HCT116 (cell line): Measurements from ENCODE around the gene ASB3. TPM values are rescaled to one million over a fixed set of nuclear protein-coding genes. Genes with fewer than 3 reads are reported as not detected.

Source experiments
- ATAC-seq: fragments of 200-7000 bp; cut with Tn5 transposase; 2 replicates; pipeline ENCODE4 v1.9.1; 2020; ENCODE audit warnings: mild to moderate bottlenecking, moderate library complexity
- BruUV-seq: library from RNA; stranded (reverse); fragments of 400-500 nt; replicated peaks from 2 replicates; lab custom pipeline; 2021; lab: Mats Ljungman, UMichigan
- CTCF ChIA-PET: fragments of 300-600 bp; sonication (Branson Sonifier 250); formaldehyde crosslinking; loops from one replicate; lab custom pipeline; 2021; ENCODE audit warnings: antibody characterized with exemption; lab: Charles Lee
- POLR2A ChIA-PET: fragments of 300-600, 350-600 bp; sonication (Branson Sonifier 250); formaldehyde crosslinking; loops from one replicate; lab custom pipeline; 2021; ENCODE audit warnings: antibody characterized with exemption; lab: Charles Lee
- RAD21 ChIA-PET, 2 experiments: fragments of 300-600 bp; sonication (Branson Sonifier 250); formaldehyde crosslinking; loops; one replicate each; lab custom pipeline; 2023; ENCODE audit warnings: low total read pairs in 2 of 2; ENCODE audit not compliant: uncharacterized antibody in 2 of 2, unreplicated experiment in 2 of 2, low non-redundant PET in 1 of 2; lab: Charles Lee
- DNase-seq: peaks from one replicate; pipeline ENCODE4 v3.0.0-alpha.2; 2010; ENCODE audit warnings: low read depth, low spot score
- H2AFZ ChIP-seq: fragments of 200-600 bp; shearing (Covaris generic), sonication (generic); 2 replicates; pipeline ENCODE4 v1.6.1; 2017; ENCODE audit warnings: low read depth, mixed run types, mixed read lengths, antibody characterized with exemption, low read length; ENCODE audit not compliant: poor library complexity, severe bottlenecking
- H3K27ac ChIP-seq: 2 replicates; pipeline ENCODE4 v1.5.1; 2012; ENCODE audit warnings: low read depth, low read length
- H3K27me3 ChIP-seq: fragments of 200-600 bp; sonication (generic); 2 replicates; pipeline ENCODE4 v1.6.1; 2016; ENCODE audit warnings: mixed run types, low read length, mixed read lengths; ENCODE audit not compliant: insufficient read depth
- H3K36me3 ChIP-seq, 2 experiments: fragments of 200-500 bp in 1 of 2; fragments of 200-600 bp in 1 of 2; sonication (Bioruptor generic) in 1 of 2; sonication (generic) in 1 of 2; 2 replicates each; pipeline versions ENCODE4 v1.5.1 to v1.6.1; 2014 to 2016; ENCODE audit warnings: low read length in 2 of 2, inconsistent platforms in 1 of 2, mixed read lengths in 1 of 2, mixed run types in 1 of 2; ENCODE audit not compliant: insufficient read depth in 2 of 2, control insufficient read depth in 1 of 2
- H3K4me1 ChIP-seq, 2 experiments: fragments of 200-600 bp in 1 of 2; sonication (generic) in 1 of 2; 2 replicates each; pipeline versions ENCODE4 v1.5.1 to v1.6.1; 2012 to 2017; ENCODE audit warnings: low read length in 2 of 2, inconsistent platforms in 1 of 2, mild to moderate bottlenecking in 1 of 2, mixed read lengths in 1 of 2, mixed run types in 1 of 2, moderate library complexity in 1 of 2; ENCODE audit not compliant: insufficient read depth in 2 of 2, control insufficient read depth in 1 of 2
- H3K4me2 ChIP-seq: fragments of 200-600 bp; sonication (generic); 2 replicates; pipeline ENCODE4 v1.6.1; 2017; ENCODE audit warnings: mixed run types, low read length, mixed read lengths
- H3K4me3 ChIP-seq, 2 experiments: fragments of 200-600 bp in 1 of 2; sonication (generic) in 1 of 2; replicated peaks in 1 of 2; 2 replicates each; pipeline ENCODE4 v1.5.1; 2011 to 2016; ENCODE audit warnings: low read length in 2 of 2, control low read depth in 1 of 2, low read depth in 1 of 2, mild to moderate bottlenecking in 1 of 2, mixed read lengths in 1 of 2, mixed run types in 1 of 2
- H3K79me2 ChIP-seq: fragments of 200-600 bp; sonication (generic); 2 replicates; pipeline ENCODE4 v1.6.1; 2017; ENCODE audit warnings: mild to moderate bottlenecking, mixed run types, low read length, moderate library complexity, mixed read lengths; ENCODE audit not compliant: insufficient read depth
- H3K9ac ChIP-seq: fragments of 200-600 bp; sonication (generic); 2 replicates; pipeline ENCODE4 v1.6.1; 2016; ENCODE audit warnings: low read length, mixed read lengths
- H3K9me2 ChIP-seq: fragments of 200-600 bp; sonication (generic), shearing (Covaris generic); 2 replicates; pipeline ENCODE4 v1.6.1; 2017; ENCODE audit warnings: mixed run types, mild to moderate bottlenecking, moderate library complexity; ENCODE audit not compliant: insufficient read depth
- H3K9me3 ChIP-seq, 2 experiments: fragments of 200-500 bp in 1 of 2; fragments of 200-600 bp in 1 of 2; sonication (Bioruptor generic) in 1 of 2; sonication (generic) in 1 of 2; 2 replicates each; pipeline ENCODE4 v1.6.1; 2014 to 2017; ENCODE audit warnings: low read length in 2 of 2, mixed read lengths in 2 of 2, inconsistent platforms in 1 of 2, low read depth in 1 of 2, mild to moderate bottlenecking in 1 of 2, mixed run types in 1 of 2, moderate library complexity in 1 of 2; ENCODE audit not compliant: control insufficient read depth in 1 of 2, insufficient read depth in 1 of 2
- H4K20me1 ChIP-seq: fragments of 200-600 bp; sonication (generic), shearing (Covaris generic); 2 replicates; pipeline ENCODE4 v1.6.1; 2017; ENCODE audit warnings: mixed run types, mild to moderate bottlenecking, moderate library complexity; ENCODE audit not compliant: insufficient read depth
- CEBPB ChIP-seq: IDR thresholded peaks from 2 replicates; pipeline ENCODE4 v1.6.1; 2012; ENCODE audit warnings: low read depth
- CTCF ChIP-seq, 3 experiments: fragments of 200-600 bp in 1 of 3; sonication (generic) in 1 of 3; IDR thresholded peaks in 2 of 3; conservative IDR thresholded peaks in 1 of 3; 2 replicates each; pipeline ENCODE4 v1.5.1; 2012 to 2017; ENCODE audit warnings: low read depth in 2 of 3, low read length in 2 of 3, antibody characterized with exemption in 1 of 3, borderline replicate concordance in 1 of 3, control low read depth in 1 of 3, mild to moderate bottlenecking in 1 of 3, mixed read lengths in 1 of 3, mixed run types in 1 of 3, moderate library complexity in 1 of 3; ENCODE audit not compliant: insufficient read depth in 1 of 3
- EGR1 ChIP-seq: IDR thresholded peaks from 2 replicates; pipeline ENCODE4 v1.6.1; 2012; ENCODE audit warnings: low read depth
- EZH2 ChIP-seq: fragments of 200-600 bp; sonication (generic); IDR thresholded peaks from 2 replicates; pipeline ENCODE4 v1.6.1; 2017; ENCODE audit warnings: antibody characterized with exemption, mixed run types
- EZH2phosphoT487 ChIP-seq: fragments of 200-600 bp; IDR thresholded peaks from 2 replicates; pipeline ENCODE4 v1.6.1; 2018; ENCODE audit warnings: antibody characterized with exemption, borderline replicate concordance
- FOSL1 ChIP-seq: IDR thresholded peaks from 2 replicates; pipeline ENCODE4 v1.6.1; 2012; ENCODE audit warnings: low read depth
- POLR2A ChIP-seq: IDR thresholded peaks from 2 replicates; pipeline ENCODE4 v1.7.0; 2011; ENCODE audit warnings: borderline replicate concordance; ENCODE audit not compliant: insufficient read depth, insufficient read length; ENCODE audit errors: extremely low read depth
- POLR2AphosphoS5 ChIP-seq: IDR thresholded peaks from 2 replicates; pipeline ENCODE4 v1.6.1; 2011; ENCODE audit warnings: mild to moderate bottlenecking, low read depth, low read length, moderate library complexity
- RAD21 ChIP-seq: IDR thresholded peaks from 2 replicates; pipeline ENCODE4 v1.6.1; 2012; ENCODE audit warnings: low read depth, mild to moderate bottlenecking
- REST ChIP-seq: IDR thresholded peaks from 2 replicates; pipeline ENCODE4 v1.6.1; 2012; ENCODE audit warnings: low read depth
- SIN3A ChIP-seq: IDR thresholded peaks from 2 replicates; pipeline ENCODE4 v1.6.1; 2012; ENCODE audit warnings: low read depth
- SP1 ChIP-seq: IDR thresholded peaks from 2 replicates; pipeline ENCODE4 v1.6.1; 2012; ENCODE audit warnings: low read depth
- SRF ChIP-seq: IDR thresholded peaks from 2 replicates; pipeline ENCODE4 v1.6.1; 2012; ENCODE audit warnings: low read depth
- TCF7L2 ChIP-seq: IDR thresholded peaks from 2 replicates; pipeline ENCODE4 v1.7.0; 2011; ENCODE audit warnings: borderline replicate concordance, inconsistent platforms; ENCODE audit not compliant: insufficient read depth, insufficient read length; ENCODE audit errors: extremely low read depth
- YY1 ChIP-seq: IDR thresholded peaks from 2 replicates; pipeline ENCODE4 v1.6.1; 2011; ENCODE audit warnings: low read length, low read depth, moderate library complexity, mild to moderate bottlenecking; ENCODE audit not compliant: insufficient replicate concordance; ENCODE audit errors: extremely low read depth
- ZFX ChIP-seq: fragments of 450-650 bp; IDR thresholded peaks from 2 replicates; pipeline ENCODE4 v1.6.1; 2017
- ZNF274 ChIP-seq: fragments of 200-500 bp; sonication (Bioruptor generic); IDR thresholded peaks from 2 replicates; pipeline ENCODE4 v1.6.1; 2014; ENCODE audit warnings: mild to moderate bottlenecking, low read depth, low read length, inconsistent platforms
- intact Hi-C: fragments of 100-400 bp; cut with micrococcal nuclease; formaldehyde crosslinking; loops from 2 replicates; pipeline ENCODE4 v1.10.0; 2022
- total RNA-seq: library from RNA; stranded (reverse); gene quantifications from one replicate; pipeline ENCODE4 v1.2.1, GENCODE V29; 2021; ENCODE audit not compliant: unreplicated experiment

ASB3 gene
- total RNA-seq, 1 experiment from 2014 or later: 17.3 TPM

GRCh38 chr2:53828331-53828730 lies 41.6 kb upstream of the ASB3 start:
- Histone ChIP-seq H3K27ac (no peak overlapping the region), H3K9me3 (no peaks in the 10 kb centered on the region), H4K20me1 (no peaks in the 10 kb centered on the region), H3K4me3 (no peak overlapping the region), H3K27me3 (no peaks in the 10 kb centered on the region), H3K4me2 (no peak overlapping the region), H3K4me1 (no peaks in the 10 kb centered on the region), H3K79me2 (no peaks in the 10 kb centered on the region), H3K9me2 (no peaks in the 10 kb centered on the region), H3K9ac (no peak overlapping the region), H3K36me3 (no peaks in the 10 kb centered on the region), H2AFZ (no peak overlapping the region)
- no peak for TF ChIP-seq ZFX
- no peak for TF ChIP-seq SP1
- TF ChIP-seq ZNF274: no peak
- no peak for TF ChIP-seq REST
- TF ChIP-seq SRF: no peak
- TF ChIP-seq SIN3A: no peak
- no peak for TF ChIP-seq EGR1
- no peak for TF ChIP-seq CTCF (IDR thresholded peaks at IDR 0.05 in 2 of 3, conservative IDR thresholded peaks at IDR 0.05 in 1 of 3; ENCODE audit: borderline replicate concordance in 1 of 3, insufficient read depth in 1 of 3, low read depth in 2 of 3, low read length in 2 of 3)
- no peak for TF ChIP-seq CEBPB
- no peak for TF ChIP-seq YY1
- TF ChIP-seq EZH2: no peak
- TF ChIP-seq RAD21: no peak
- TF ChIP-seq FOSL1: no peak
- no peak for TF ChIP-seq POLR2AphosphoS5
- no peak for TF ChIP-seq TCF7L2
- TF ChIP-seq EZH2phosphoT487: no peak
- TF ChIP-seq POLR2A: no peak
- DNase-seq: no peak
- ChIA-PET POLR2A (no interaction called here), RAD21 (no interaction called here), CTCF (no interaction called here)
- no peak for ATAC-seq
- no TSS peak for BruUV-seq
- intact Hi-C loops: no loop called here
